HCT116 (cell line): ENCODE results near the gene SYNPO2L.

Experiments used
- CEBPB ChIP-seq: IDR thresholded peaks from 2 replicates; pipeline ENCODE4 v1.6.1; 2012; ENCODE audit warnings: low read depth
- ELF1 ChIP-seq: IDR thresholded peaks from 2 replicates; pipeline ENCODE4 v1.6.1; 2012; ENCODE audit warnings: low read depth, borderline replicate concordance
- EZH2 ChIP-seq: fragments of 200-600 bp; sonication (generic); IDR thresholded peaks from 2 replicates; pipeline ENCODE4 v1.6.1; 2017; ENCODE audit warnings: antibody characterized with exemption, mixed run types
- FOSL1 ChIP-seq: IDR thresholded peaks from 2 replicates; pipeline ENCODE4 v1.6.1; 2012; ENCODE audit warnings: low read depth
- JUND ChIP-seq: IDR thresholded peaks from 2 replicates; pipeline ENCODE4 v1.6.1; 2012
- MAX ChIP-seq: IDR thresholded peaks from 2 replicates; pipeline ENCODE4 v1.6.1; 2012
- POLR2A ChIP-seq: IDR thresholded peaks from 2 replicates; pipeline ENCODE4 v1.7.0; 2011; ENCODE audit warnings: borderline replicate concordance; ENCODE audit not compliant: insufficient read depth, insufficient read length; ENCODE audit errors: extremely low read depth
- POLR2AphosphoS5 ChIP-seq: IDR thresholded peaks from 2 replicates; pipeline ENCODE4 v1.6.1; 2011; ENCODE audit warnings: mild to moderate bottlenecking, low read depth, low read length, moderate library complexity
- RAD21 ChIP-seq: IDR thresholded peaks from 2 replicates; pipeline ENCODE4 v1.6.1; 2012; ENCODE audit warnings: low read depth, mild to moderate bottlenecking
- SRF ChIP-seq: IDR thresholded peaks from 2 replicates; pipeline ENCODE4 v1.6.1; 2012; ENCODE audit warnings: low read depth
- YY1 ChIP-seq: IDR thresholded peaks from 2 replicates; pipeline ENCODE4 v1.6.1; 2011; ENCODE audit warnings: low read length, low read depth, moderate library complexity, mild to moderate bottlenecking; ENCODE audit not compliant: insufficient replicate concordance; ENCODE audit errors: extremely low read depth
- TF ChIP-seq, protein P1 (sequence below), 3 experiments: fragments of 200-600 bp in 1 of 3; sonication (generic) in 1 of 3; IDR thresholded peaks in 2 of 3; conservative IDR thresholded peaks in 1 of 3; 2 replicates each; pipeline ENCODE4 v1.5.1; 2012 to 2017; ENCODE audit warnings: low read depth in 2 of 3, low read length in 2 of 3, antibody characterized with exemption in 1 of 3, borderline replicate concordance in 1 of 3, control low read depth in 1 of 3, mild to moderate bottlenecking in 1 of 3, mixed read lengths in 1 of 3, mixed run types in 1 of 3, moderate library complexity in 1 of 3; ENCODE audit not compliant: insufficient read depth in 1 of 3

GRCh38 chr10:73644015-73644743 lies 11.7 kb downstream of the SYNPO2L start:
- TF ChIP-seq POLR2A, result no peak
- TF ChIP-seq, protein P1, sequence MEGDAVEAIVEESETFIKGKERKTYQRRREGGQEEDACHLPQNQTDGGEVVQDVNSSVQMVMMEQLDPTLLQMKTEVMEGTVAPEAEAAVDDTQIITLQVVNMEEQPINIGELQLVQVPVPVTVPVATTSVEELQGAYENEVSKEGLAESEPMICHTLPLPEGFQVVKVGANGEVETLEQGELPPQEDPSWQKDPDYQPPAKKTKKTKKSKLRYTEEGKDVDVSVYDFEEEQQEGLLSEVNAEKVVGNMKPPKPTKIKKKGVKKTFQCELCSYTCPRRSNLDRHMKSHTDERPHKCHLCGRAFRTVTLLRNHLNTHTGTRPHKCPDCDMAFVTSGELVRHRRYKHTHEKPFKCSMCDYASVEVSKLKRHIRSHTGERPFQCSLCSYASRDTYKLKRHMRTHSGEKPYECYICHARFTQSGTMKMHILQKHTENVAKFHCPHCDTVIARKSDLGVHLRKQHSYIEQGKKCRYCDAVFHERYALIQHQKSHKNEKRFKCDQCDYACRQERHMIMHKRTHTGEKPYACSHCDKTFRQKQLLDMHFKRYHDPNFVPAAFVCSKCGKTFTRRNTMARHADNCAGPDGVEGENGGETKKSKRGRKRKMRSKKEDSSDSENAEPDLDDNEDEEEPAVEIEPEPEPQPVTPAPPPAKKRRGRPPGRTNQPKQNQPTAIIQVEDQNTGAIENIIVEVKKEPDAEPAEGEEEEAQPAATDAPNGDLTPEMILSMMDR (IDR thresholded peaks at IDR 0.05 in 2 of 3, conservative IDR thresholded peaks at IDR 0.05 in 1 of 3; ENCODE audit: borderline replicate concordance in 1 of 3, insufficient read depth in 1 of 3, low read depth in 2 of 3, low read length in 2 of 3), result peak; percentile 75 to 93 (median 87)
- no peak for TF ChIP-seq FOSL1
- TF ChIP-seq MAX, result no peak
- TF ChIP-seq YY1, result no peak
- TF ChIP-seq POLR2AphosphoS5, result no peak
- TF ChIP-seq JUND, result no peak
- no peak for TF ChIP-seq CEBPB
- no peak for TF ChIP-seq ELF1
- TF ChIP-seq EZH2, result no peak
- peak; percentile 99 for TF ChIP-seq RAD21
- no peak for TF ChIP-seq SRF
